HL-60 (cell line): Measurements from ENCODE around the gene CCDC38.
A peak's percentile ranks its signal among the peaks of the same experiment; 100 is the strongest.

Experiments used
- DNase-seq, 2 experiments: peaks; one replicate each; pipeline ENCODE4 v3.0.0-alpha.2; 2010 to 2020; ENCODE audit warnings: low read depth in 1 of 2, low spot score in 1 of 2
- H3K27ac ChIP-seq: fragments of 250-450 bp; sonication (Bioruptor Pico); replicated peaks from 2 replicates; pipeline ENCODE4 v1.5.1; 2020; ENCODE audit warnings: mild to moderate bottlenecking, moderate library complexity
- H3K27me3 ChIP-seq: fragments of 250-450 bp; sonication (Bioruptor Pico); 2 replicates; pipeline ENCODE4 v1.5.1; 2021; ENCODE audit warnings: mild to moderate bottlenecking, moderate library complexity; ENCODE audit not compliant: insufficient read depth, poor library complexity, severe bottlenecking
- H3K4me3 ChIP-seq: replicated peaks from 2 replicates; pipeline ENCODE4 v1.5.1; 2011; ENCODE audit warnings: mild to moderate bottlenecking, control low read depth, low read length; ENCODE audit not compliant: insufficient read depth
- CTCF ChIP-seq: IDR thresholded peaks from one replicate; pipeline ENCODE4 v1.5.1; 2011; ENCODE audit warnings: low read length, control low read depth, inconsistent platforms; ENCODE audit not compliant: insufficient read depth
- GABPA ChIP-seq: IDR thresholded peaks from 2 replicates; pipeline ENCODE4 v1.6.1; 2012; ENCODE audit warnings: low read depth
- POLR2AphosphoS5 ChIP-seq: IDR thresholded peaks from 2 replicates; pipeline ENCODE4 v1.6.1; 2012; ENCODE audit warnings: low read depth
- REST ChIP-seq: IDR thresholded peaks from 2 replicates; pipeline ENCODE4 v1.6.1; 2012; ENCODE audit warnings: low read depth; ENCODE audit not compliant: insufficient replicate concordance
- SPI1 ChIP-seq: IDR thresholded peaks from 2 replicates; pipeline ENCODE4 v1.6.1; 2012; ENCODE audit warnings: low read depth, mild to moderate bottlenecking, borderline replicate concordance

The CCDC38 gene

GRCh38 chr12:95919110-95919509 lies 23.3 kb downstream of the CCDC38 start:
- Histone ChIP-seq H3K4me3 (no peak overlapping the region), H3K27me3 (peaks cover 5% of the 10 kb centered on the region), H3K27ac (no peak overlapping the region)
- no peak for DNase-seq
- TF ChIP-seq SPI1 (peak; percentile 59; the same call in 1 of the 2 replicates), POLR2AphosphoS5 (no peak), CTCF (no peak), REST (no peak), GABPA (no peak)

GRCh38 chr12:95918194-95918993 lies 24.0 kb downstream of the CCDC38 start:
- Histone ChIP-seq H3K27ac (no peak overlapping the region), H3K4me3 (no peak overlapping the region), H3K27me3 (peaks cover 5% of the 10 kb centered on the region)
- TF ChIP-seq REST (no peak), POLR2AphosphoS5 (no peak), CTCF (peak; percentile 93), SPI1 (no peak), GABPA (no peak)
- DNase-seq = peak; percentile 27 to 60

GRCh38 chr12:95909871-95910270 lies 32.5 kb downstream of the CCDC38 start:
- no peak overlapping the region for H3K27ac ChIP-seq
- no peak overlapping the region for H3K4me3 ChIP-seq
- TF ChIP-seq REST (no peak), SPI1 (peak; percentile 74), POLR2AphosphoS5 (no peak), CTCF (no peak)
- no peak for DNase-seq
- peaks cover 7% of the 10 kb centered on the region for H3K27me3 ChIP-seq
